Hematopoietic multipotent progenitor cell (in vitro differentiated cells): ENCODE measurements around the gene NAV3. TPM values are rescaled to one million over a fixed set of nuclear protein-coding genes. Genes with fewer than 3 reads are reported as not detected.

Source experiments
- DNase-seq, 3 donors: peaks; one replicate each; pipeline ENCODE4 v3.0.0-alpha.2; 2011 to 2015; ENCODE audit warnings: low read depth in 2 of 3, low spot score in 2 of 3
- total RNA-seq: library from RNA; depleted of rRNA; stranded (reverse); fragments of >200 nt; gene quantifications from one replicate; pipeline ENCODE4 v1.2.3, GENCODE V29; 2012

The NAV3 gene
- total RNA-seq, 1 donor: under 0.01 TPM

DNA sequence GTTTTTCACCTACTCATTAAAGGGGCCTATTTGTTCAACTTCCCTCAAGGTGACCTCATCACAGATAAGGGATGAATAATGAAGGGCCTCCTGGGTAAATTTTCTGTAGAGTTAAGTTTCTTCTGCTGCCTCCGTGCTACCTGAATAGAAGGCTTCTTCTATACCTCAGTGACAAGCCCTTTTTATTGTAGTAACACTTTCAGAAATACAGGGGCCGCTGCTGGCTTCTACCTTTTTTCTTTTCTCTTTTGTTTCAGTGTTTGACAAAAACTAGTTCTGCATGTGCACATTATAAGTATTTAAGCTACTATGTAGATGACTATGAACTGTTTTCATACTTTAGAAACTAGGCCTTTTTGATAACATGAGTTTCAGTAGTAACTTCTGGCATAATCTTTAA is 207.0 kb downstream of the NAV3 start:
- no peak for DNase-seq

GRCh38 chr12:78038541-78038940 is 207.8 kb downstream of the NAV3 start:
- DNase-seq: no peak

GRCh38 chr12:78038986-78039385 is 208.3 kb downstream of the NAV3 start:
- DNase-seq: no peak

DNA sequence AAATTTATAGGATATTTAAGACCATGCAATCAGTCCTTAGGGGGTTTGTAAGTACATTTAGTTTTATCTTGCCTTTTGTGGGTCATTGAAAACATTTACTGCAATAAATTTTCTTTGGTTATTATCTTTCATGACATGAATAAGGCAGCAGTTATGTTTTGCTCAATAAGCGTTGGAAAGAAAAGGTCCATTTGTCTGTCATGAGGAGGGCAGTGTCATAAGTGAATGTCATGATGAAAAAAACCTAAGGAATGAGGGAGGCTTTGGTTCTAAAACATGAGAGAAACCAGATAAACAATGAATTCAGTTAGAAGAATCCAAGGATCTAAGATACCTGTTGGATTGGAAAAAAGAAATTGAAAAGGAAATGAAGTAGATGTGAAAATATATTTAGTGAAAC is 209.4 kb downstream of the NAV3 start:
- no peak for DNase-seq

DNA sequence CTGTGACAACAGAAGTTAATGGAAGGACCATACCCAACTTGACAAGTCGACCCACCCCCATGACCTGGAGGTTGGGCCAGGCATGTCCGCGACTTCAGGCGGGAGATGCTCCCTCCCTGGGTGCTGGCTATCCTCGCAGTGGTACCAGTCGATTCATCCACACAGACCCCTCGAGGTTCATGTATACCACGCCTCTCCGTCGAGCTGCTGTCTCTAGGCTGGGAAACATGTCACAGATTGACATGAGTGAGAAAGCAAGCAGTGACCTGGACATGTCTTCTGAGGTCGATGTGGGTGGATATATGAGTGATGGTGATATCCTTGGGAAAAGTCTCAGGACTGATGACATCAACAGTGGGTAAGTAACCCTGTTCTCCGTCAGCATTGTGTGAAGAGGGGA is 220.1 kb downstream of the NAV3 start:
- DNase-seq: no peak

GRCh38 chr12:78055545-78055944 is 224.9 kb downstream of the NAV3 start:
- DNase-seq: no peak

GRCh38 chr12:78057075-78057474 is 226.4 kb downstream of the NAV3 start:
- DNase-seq: no peak

DNA sequence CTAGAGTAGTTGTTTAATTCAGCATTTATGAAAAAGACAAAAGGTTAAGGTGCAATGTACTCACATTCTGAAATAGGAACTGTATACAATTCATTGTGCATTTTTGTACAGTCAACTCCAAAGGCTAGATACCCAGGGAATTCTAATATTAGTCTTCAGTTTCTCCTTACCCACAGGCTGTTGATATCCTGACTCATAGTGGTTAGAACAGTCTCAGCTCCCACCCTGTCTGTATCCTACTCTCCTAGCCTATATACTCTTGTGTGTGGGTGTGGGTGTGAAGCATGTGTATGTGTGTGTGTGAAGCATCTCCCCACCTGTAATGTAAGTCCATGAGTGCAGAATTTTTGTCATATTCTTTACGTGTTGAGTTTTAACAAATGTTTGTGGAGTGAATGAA is 229.5 kb downstream of the NAV3 start:
- DNase-seq: no peak

- peak in 2 of 3 donors; percentile 1 to 62 for DNase-seq
Measured at GRCh38 chr12:78062786-78063185, 232.1 kb downstream of the NAV3 start.

DNA sequence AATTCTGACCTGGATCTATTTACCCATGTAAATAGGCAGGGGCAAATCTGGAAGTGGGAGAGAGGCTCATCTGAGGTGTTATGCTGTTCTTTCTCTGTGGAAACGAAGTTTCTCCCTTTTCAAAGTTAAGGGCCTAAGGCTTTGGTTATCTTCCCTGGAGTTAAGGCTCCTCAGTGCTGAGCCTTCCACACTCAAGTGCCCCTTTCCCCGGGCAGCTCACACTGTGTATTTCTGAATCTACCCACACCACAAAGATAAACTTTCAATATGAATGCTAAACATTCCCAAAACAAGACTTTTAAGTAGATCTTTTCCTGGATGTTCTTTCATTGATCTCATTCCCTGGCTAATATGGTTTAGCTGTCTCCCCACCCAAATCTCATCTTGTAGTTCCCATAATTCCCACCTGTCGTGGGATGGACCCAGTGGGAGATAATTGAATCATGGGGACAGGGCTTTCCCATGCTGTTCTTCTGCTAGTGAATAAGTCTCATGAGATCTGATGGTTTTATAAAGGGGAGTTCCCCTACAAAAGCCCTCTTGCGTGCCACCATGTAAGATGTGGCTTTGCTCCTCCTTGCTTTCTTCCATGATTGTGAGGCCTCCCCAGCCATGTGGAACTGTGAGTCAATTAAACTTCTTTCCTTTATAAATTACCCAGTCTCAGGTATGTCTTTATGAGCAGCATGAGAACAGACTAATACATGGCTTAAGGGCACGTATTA is 251.1 kb downstream of the NAV3 start:
- no peak for DNase-seq

DNA sequence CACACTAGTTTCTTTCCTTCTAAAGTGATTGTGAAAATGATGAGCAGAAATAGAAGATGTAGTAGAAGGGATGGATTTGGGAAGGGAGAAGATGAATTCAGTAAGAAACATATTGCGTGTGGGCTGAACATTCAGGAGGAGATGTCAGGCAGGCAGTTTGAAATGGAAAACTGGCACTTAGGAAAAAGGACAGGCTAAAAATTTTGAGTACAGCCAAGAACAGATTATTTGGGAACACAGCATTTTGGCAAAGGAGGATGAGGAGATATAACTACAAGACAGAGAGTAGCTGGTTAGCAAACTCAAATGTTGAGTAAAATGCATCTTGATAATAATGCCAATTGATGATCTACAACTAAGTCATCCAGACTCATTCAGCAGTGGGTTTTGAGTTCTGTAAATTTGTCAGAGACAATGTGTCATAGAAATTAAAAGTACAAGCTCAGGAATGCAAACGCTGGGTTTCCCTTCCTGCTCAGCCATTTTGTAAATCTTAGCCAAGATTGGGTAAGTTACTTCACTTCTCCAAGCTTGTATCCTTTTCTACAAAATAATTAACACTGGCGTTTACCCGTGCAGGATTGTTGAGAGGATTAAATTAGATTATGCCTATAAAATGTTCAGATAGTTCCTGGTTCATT is 255.0 kb downstream of the NAV3 start:
- no peak for DNase-seq

GRCh38 chr12:78086553-78087362 is 256.1 kb downstream of the NAV3 start:
- no peak for DNase-seq

- no peak for DNase-seq
Measured at GRCh38 chr12:78087363-78087675, 256.6 kb downstream of the NAV3 start.

- DNase-seq: no peak
Measured at GRCh38 chr12:78088391-78088832, 257.7 kb downstream of the NAV3 start.

DNA sequence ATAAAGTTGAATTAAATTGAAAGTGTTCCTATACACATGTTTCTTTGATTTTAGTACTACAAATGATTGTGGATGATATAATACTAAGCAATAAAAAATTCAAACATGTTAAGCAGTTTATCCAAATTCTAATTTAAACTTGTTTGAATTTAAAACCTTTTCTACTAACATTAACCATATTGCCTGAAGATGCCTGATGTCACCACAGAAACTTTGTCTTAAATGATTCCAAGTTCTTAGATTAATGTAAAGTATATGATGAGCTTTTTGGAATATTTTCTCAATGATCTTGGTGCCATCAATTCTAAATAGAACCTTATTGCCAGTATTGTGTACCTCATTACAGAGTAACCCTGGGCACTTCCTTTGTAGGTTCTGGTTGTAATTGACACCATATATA is 259.6 kb downstream of the NAV3 start:
- no peak for DNase-seq

DNA sequence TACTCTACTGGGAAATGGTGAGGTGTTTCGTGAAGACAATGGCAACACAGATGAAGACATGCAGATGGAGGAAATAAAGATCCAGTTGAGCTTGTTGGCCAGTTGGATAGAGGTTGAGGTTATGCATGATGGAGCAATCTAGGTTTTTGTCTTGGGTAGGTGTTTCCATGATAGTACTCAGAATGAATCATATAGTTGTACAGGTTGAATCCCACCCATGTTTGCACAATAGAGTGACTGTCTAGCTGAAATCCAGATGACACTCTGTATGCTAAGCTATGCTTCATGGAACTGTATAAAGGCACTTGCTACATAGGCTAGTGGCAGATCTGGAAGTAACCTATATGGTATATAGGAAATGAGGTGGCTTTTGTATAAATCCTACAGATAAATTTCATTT is 264.9 kb downstream of the NAV3 start:
- DNase-seq: no peak

- no peak for DNase-seq
Measured at GRCh38 chr12:78096909-78097597, 266.4 kb downstream of the NAV3 start.

DNA sequence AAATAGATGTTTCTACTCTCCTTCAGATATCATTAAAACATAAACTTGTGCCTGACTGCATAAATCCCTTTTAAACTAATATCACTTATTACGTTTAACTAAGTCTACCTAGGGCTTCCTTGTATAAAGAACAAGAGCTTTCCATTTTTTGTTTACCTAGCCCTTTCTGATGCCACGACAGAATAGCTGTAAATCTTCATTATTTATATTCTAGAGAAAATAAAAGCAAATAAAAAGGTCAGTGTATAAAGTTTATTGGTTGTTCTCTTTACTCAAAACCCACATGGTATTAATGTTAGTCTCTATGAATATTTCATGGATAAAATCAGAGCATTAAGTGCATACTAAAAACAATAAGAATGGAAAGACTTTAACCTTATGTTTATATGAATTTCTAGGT is 269.1 kb downstream of the NAV3 start:
- DNase-seq: no peak

DNA sequence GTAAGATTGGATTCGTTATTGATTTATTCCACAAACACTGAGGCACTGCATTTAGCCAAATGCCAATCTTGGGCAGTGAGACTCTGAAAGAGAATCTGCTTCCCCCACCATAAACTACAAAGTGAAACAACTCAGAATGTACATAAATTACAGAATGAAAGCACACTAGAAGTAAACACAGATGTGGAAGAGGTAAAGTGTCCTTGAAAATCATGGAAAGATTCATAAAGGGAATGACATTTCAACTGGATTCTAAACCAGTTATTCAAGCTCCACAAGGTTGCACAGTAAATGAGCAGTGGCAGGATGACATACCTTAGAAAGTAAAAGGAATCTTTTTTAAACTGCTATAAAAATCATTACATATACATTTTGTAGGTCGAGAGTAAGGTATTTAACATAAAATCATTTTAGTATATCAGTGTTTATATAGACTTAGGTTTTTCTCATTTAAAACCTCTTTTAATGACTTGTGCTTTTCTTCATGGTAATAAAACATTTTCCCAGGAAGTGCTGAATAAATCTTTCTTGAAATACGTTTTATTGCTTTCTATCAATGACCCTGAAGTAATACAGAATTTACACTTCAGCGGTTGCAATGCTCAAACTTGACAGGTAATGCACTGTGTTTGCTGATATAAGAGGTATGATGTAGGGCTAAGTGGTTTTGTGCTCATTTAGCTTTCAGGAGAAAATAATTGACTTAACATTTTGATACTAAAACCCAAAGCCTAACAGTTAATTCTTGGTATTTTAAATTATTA is 270.6 kb downstream of the NAV3 start:
- no peak for DNase-seq

- DNase-seq: no peak
Measured at GRCh38 chr12:78101946-78102635, 271.4 kb downstream of the NAV3 start.
